ENCODE measurements around the gene ADAM20.

DNA sequence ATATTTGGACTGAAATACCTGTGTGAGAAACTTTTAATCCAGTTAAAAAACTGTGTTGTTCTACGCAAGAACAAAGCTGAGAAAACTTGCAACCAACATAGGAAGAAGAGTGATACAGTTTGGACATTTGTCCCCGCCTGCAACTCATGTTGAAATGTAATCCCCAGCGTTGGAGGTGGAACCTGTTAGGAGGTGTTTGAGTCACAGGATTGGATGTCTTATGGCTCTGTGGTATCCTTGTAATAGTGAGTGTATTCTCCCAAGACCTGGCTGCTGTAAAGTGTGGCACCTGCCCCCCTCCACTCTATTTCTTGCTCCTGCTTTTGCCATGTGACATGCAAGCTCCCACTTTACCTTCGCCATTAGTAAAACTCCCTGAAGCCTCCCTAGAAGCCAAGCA, 28.6 kb upstream of the ADAM20 start:
- TF ChIP-seq, protein P1, sequence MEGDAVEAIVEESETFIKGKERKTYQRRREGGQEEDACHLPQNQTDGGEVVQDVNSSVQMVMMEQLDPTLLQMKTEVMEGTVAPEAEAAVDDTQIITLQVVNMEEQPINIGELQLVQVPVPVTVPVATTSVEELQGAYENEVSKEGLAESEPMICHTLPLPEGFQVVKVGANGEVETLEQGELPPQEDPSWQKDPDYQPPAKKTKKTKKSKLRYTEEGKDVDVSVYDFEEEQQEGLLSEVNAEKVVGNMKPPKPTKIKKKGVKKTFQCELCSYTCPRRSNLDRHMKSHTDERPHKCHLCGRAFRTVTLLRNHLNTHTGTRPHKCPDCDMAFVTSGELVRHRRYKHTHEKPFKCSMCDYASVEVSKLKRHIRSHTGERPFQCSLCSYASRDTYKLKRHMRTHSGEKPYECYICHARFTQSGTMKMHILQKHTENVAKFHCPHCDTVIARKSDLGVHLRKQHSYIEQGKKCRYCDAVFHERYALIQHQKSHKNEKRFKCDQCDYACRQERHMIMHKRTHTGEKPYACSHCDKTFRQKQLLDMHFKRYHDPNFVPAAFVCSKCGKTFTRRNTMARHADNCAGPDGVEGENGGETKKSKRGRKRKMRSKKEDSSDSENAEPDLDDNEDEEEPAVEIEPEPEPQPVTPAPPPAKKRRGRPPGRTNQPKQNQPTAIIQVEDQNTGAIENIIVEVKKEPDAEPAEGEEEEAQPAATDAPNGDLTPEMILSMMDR (conservative IDR thresholded peaks at IDR 0.05): no peak
- TF ChIP-seq EZH2 (IDR thresholded peaks at IDR 0.05; ENCODE audit: low read depth): no peak
